SK-N-SH treated with all-trans-retinoic acid at 6 μM for 48 hours (cell line): Measurements from ENCODE around the gene TAF5.

ENCODE experiments used
- ATAC-seq: fragments of 200-7000 bp; cut with Tn5 transposase; 3 replicates; pipeline ENCODE4 v1.9.1; 2020; ENCODE audit warnings: mild to moderate bottlenecking, moderate library complexity
- ARNTL ChIP-seq: fragments of 450-650 bp; formaldehyde crosslinking; IDR thresholded peaks from 2 replicates; pipeline ENCODE4 v1.5.0; 2020; ENCODE audit warnings: low read depth, mild to moderate bottlenecking, moderate library complexity, borderline replicate concordance
- BACH2 ChIP-seq: fragments of 250-450 bp; sonication (Bioruptor Pico); IDR thresholded peaks from 2 replicates; pipeline ENCODE4 v1.9.0; 2021; ENCODE audit warnings: mild to moderate bottlenecking, borderline replicate concordance
- CSDC2 ChIP-seq: fragments of 250-450 bp; sonication (Bioruptor Pico); IDR thresholded peaks from 2 replicates; pipeline ENCODE4 v1.5.0; 2020; ENCODE audit warnings: mild to moderate bottlenecking, moderate library complexity
- CSRNP3 ChIP-seq: fragments of 250-450 bp; sonication (Bioruptor Pico); IDR thresholded peaks from 2 replicates; pipeline ENCODE4 v1.5.1; 2021; ENCODE audit warnings: mild to moderate bottlenecking, moderate library complexity
- ESRRG ChIP-seq: fragments of 250-450 bp; sonication (Bioruptor Pico); IDR thresholded peaks from 2 replicates; pipeline ENCODE4 v1.6.1; 2021; ENCODE audit warnings: mild to moderate bottlenecking
- GLIS3 ChIP-seq: fragments of 250-450 bp; sonication (Bioruptor Pico); IDR thresholded peaks from 2 replicates; pipeline ENCODE4 v1.5.0; 2020; ENCODE audit warnings: mild to moderate bottlenecking, moderate library complexity
- ISL1 ChIP-seq: fragments of 250-450 bp; sonication (Bioruptor Pico); IDR thresholded peaks from 2 replicates; pipeline ENCODE4 v2.1.2; 2022; ENCODE audit warnings: mild to moderate bottlenecking, moderate library complexity
- OSR1 ChIP-seq: fragments of 250-450 bp; sonication (Bioruptor Pico); IDR thresholded peaks from 2 replicates; pipeline ENCODE4 v1.8.0; 2022; ENCODE audit warnings: moderate library complexity, mild to moderate bottlenecking, inconsistent platforms
- PPARA ChIP-seq: fragments of 250-450 bp; sonication (Bioruptor Pico); IDR thresholded peaks from 2 replicates; pipeline ENCODE4 v1.5.0; 2020; ENCODE audit warnings: mild to moderate bottlenecking, borderline replicate concordance
- RARB ChIP-seq: fragments of 250-450 bp; sonication (Bioruptor Pico); IDR thresholded peaks from 2 replicates; pipeline ENCODE4 v1.8.0; 2021; ENCODE audit warnings: mild to moderate bottlenecking, moderate library complexity
- SNAI2 ChIP-seq: fragments of 250-450 bp; sonication (Bioruptor Pico); IDR thresholded peaks from 2 replicates; pipeline ENCODE4 v1.5.0; 2020; ENCODE audit warnings: mild to moderate bottlenecking, moderate library complexity
- TCF4 ChIP-seq: fragments of 250-450 bp; sonication (Bioruptor Pico); IDR thresholded peaks from 2 replicates; pipeline ENCODE4 v1.8.0; 2021; ENCODE audit warnings: mild to moderate bottlenecking, moderate library complexity, borderline replicate concordance
- TOX ChIP-seq: fragments of 250-450 bp; sonication (Bioruptor Pico); IDR thresholded peaks from 2 replicates; pipeline ENCODE4 v1.8.0; 2021; ENCODE audit warnings: mild to moderate bottlenecking, moderate library complexity, borderline replicate concordance
- TSHZ2 ChIP-seq: fragments of 250-450 bp; sonication (Bioruptor Pico); IDR thresholded peaks from 2 replicates; pipeline ENCODE4 v1.5.0; 2020; ENCODE audit warnings: mild to moderate bottlenecking, moderate library complexity
- ZC3H10 ChIP-seq: fragments of 250-450 bp; sonication (Bioruptor Pico); IDR thresholded peaks from 2 replicates; pipeline ENCODE4 v1.5.1; 2021; ENCODE audit warnings: mild to moderate bottlenecking, moderate library complexity
- ZFP3 ChIP-seq: fragments of 250-450 bp; sonication (Bioruptor Pico); IDR thresholded peaks from 2 replicates; pipeline ENCODE4 v1.5.0; 2020; ENCODE audit warnings: mild to moderate bottlenecking, moderate library complexity
- ZFP30 ChIP-seq: fragments of 450-650 bp; formaldehyde crosslinking; IDR thresholded peaks from 2 replicates; pipeline ENCODE4 v1.5.0; 2022; ENCODE audit warnings: mild to moderate bottlenecking, moderate library complexity
- ZNF565 ChIP-seq: fragments of 450-650 bp; formaldehyde crosslinking; conservative IDR thresholded peaks from 2 replicates; pipeline ENCODE4 v1.5.0; 2020; ENCODE audit warnings: low read depth, mild to moderate bottlenecking, moderate library complexity
- ZNF70 ChIP-seq: fragments of 450-650 bp; formaldehyde crosslinking; IDR thresholded peaks from 2 replicates; pipeline ENCODE4 v1.5.0; 2020; ENCODE audit warnings: mild to moderate bottlenecking, moderate library complexity
- ZNF8 ChIP-seq: fragments of 450-650 bp; formaldehyde crosslinking; IDR thresholded peaks from 2 replicates; pipeline ENCODE4 v1.5.0; 2020; ENCODE audit warnings: mild to moderate bottlenecking, moderate library complexity
- TF ChIP-seq, protein P1 (sequence below): fragments of 250-450 bp; sonication (Bioruptor Pico); IDR thresholded peaks from 2 replicates; pipeline ENCODE4 v1.8.0; 2021; ENCODE audit warnings: low read depth, mild to moderate bottlenecking, moderate library complexity, borderline replicate concordance
- TF ChIP-seq, protein P2 (sequence below): fragments of 250-450 bp; sonication (Bioruptor Pico); IDR thresholded peaks from 2 replicates; pipeline ENCODE4 v1.5.1; 2020; ENCODE audit warnings: low read depth, mild to moderate bottlenecking, moderate library complexity
- TF ChIP-seq, protein P3 (sequence below): fragments of 250-450 bp; sonication (Bioruptor Pico); IDR thresholded peaks from 2 replicates; pipeline ENCODE4 v1.8.0; 2020; ENCODE audit warnings: mild to moderate bottlenecking, moderate library complexity, borderline replicate concordance

Gene TAF5

DNA sequence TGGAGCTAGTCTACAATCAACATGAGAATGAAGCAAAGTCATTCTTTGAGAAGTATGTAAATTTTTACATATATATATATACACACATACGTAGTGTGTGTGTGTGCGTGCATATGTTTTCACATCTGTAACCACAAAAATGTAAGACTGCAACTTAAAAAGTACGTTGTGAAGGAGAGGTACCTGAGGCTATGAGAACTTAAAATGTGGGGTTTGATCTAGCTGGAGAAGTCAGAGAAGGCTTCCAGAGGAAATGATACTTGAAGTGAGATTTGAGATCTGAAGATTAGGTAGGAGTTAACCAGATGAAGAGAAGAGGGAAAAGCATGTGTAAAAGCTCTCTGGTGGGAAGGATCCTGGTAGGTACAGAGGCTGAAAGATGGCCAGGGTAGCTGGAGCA is 5.8 kb downstream of the TAF5 start:
- TF ChIP-seq, protein P1, sequence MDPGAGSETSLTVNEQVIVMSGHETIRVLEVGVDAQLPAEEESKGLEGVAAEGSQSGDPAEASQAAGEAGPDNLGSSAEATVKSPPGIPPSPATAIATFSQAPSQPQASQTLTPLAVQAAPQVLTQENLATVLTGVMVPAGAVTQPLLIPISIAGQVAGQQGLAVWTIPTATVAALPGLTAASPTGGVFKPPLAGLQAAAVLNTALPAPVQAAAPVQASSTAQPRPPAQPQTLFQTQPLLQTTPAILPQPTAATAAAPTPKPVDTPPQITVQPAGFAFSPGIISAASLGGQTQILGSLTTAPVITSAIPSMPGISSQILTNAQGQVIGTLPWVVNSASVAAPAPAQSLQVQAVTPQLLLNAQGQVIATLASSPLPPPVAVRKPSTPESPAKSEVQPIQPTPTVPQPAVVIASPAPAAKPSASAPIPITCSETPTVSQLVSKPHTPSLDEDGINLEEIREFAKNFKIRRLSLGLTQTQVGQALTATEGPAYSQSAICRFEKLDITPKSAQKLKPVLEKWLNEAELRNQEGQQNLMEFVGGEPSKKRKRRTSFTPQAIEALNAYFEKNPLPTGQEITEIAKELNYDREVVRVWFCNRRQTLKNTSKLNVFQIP: no peak
- TF ChIP-seq CSRNP3 (CRISPR knock-in tag) (no peak), RARB (CRISPR knock-in tag) (no peak), TOX (CRISPR knock-in tag) (no peak), TCF4 (no peak), PPARA (no peak), ZC3H10 (CRISPR knock-in tag) (no peak), OSR1 (CRISPR knock-in tag) (no peak), ARNTL (CRISPR knock-in tag) (no peak)
- no peak for ATAC-seq

DNA sequence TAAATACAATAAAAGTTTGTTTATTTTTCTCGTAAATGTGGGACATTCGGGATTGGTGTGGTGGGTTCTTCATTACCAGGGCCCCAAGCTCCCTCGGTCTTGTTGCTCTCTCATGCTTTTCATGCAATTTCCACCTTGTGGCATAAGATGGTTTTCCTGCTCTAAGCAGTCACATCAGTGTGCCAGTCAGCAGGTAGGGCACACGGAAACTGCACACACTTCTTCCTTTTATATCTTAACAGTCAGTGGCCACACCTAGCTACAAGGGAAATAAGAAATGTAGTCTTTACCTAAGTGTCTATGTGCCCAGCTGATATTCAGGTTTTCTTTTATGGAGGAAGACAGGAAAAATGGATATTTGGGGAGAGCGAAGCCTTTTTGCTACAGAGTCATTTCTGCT is 6.5 kb downstream of the TAF5 start:
- ATAC-seq: no peak
- no peak for TF ChIP-seq ESRRG
- TF ChIP-seq PPARA: no peak
- TF ChIP-seq, protein P2, sequence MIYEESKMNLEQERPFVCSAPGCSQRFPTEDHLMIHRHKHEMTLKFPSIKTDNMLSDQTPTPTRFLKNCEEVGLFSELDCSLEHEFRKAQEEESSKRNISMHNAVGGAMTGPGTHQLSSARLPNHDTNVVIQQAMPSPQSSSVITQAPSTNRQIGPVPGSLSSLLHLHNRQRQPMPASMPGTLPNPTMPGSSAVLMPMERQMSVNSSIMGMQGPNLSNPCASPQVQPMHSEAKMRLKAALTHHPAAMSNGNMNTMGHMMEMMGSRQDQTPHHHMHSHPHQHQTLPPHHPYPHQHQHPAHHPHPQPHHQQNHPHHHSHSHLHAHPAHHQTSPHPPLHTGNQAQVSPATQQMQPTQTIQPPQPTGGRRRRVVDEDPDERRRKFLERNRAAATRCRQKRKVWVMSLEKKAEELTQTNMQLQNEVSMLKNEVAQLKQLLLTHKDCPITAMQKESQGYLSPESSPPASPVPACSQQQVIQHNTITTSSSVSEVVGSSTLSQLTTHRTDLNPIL (CRISPR knock-in tag): no peak
- TF ChIP-seq ZC3H10 (CRISPR knock-in tag): no peak
- no peak for TF ChIP-seq ZNF8 (CRISPR knock-in tag)
- no peak for TF ChIP-seq GLIS3 (CRISPR knock-in tag)
- no peak for TF ChIP-seq ZFP30 (CRISPR knock-in tag)
- TF ChIP-seq TSHZ2: no peak
- no peak for TF ChIP-seq RARB (CRISPR knock-in tag)
- no peak for TF ChIP-seq ZNF565 (CRISPR knock-in tag)
- no peak for TF ChIP-seq BACH2
- TF ChIP-seq ZFP3 (CRISPR knock-in tag): no peak
- TF ChIP-seq CSRNP3 (CRISPR knock-in tag): no peak
- TF ChIP-seq SNAI2 (CRISPR knock-in tag): no peak
- no peak for TF ChIP-seq OSR1 (CRISPR knock-in tag)
- no peak for TF ChIP-seq ISL1 (CRISPR knock-in tag)

- ATAC-seq: no peak
- TF ChIP-seq ARNTL (CRISPR knock-in tag) (no peak), ESRRG (no peak), CSDC2 (CRISPR knock-in tag) (no peak), ZNF70 (CRISPR knock-in tag) (no peak), OSR1 (CRISPR knock-in tag) (no peak), RARB (CRISPR knock-in tag) (no peak), TOX (CRISPR knock-in tag) (no peak), ZNF8 (CRISPR knock-in tag) (no peak), TCF4 (no peak), ZC3H10 (CRISPR knock-in tag) (no peak)
- TF ChIP-seq, protein P3, sequence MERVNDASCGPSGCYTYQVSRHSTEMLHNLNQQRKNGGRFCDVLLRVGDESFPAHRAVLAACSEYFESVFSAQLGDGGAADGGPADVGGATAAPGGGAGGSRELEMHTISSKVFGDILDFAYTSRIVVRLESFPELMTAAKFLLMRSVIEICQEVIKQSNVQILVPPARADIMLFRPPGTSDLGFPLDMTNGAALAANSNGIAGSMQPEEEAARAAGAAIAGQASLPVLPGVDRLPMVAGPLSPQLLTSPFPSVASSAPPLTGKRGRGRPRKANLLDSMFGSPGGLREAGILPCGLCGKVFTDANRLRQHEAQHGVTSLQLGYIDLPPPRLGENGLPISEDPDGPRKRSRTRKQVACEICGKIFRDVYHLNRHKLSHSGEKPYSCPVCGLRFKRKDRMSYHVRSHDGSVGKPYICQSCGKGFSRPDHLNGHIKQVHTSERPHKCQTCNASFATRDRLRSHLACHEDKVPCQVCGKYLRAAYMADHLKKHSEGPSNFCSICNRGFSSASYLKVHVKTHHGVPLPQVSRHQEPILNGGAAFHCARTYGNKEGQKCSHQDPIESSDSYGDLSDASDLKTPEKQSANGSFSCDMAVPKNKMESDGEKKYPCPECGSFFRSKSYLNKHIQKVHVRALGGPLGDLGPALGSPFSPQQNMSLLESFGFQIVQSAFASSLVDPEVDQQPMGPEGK (CRISPR knock-in tag): no peak
- TF ChIP-seq, protein P2 (CRISPR knock-in tag): no peak
- TF ChIP-seq, protein P1: no peak
Measured at GRCh38 chr10:103382769-103383168, 15.0 kb downstream of the TAF5 start.
